GM19238 (cell line): ENCODE results near the gene SAP30BP.

Experiments
- DNase-seq: peaks from one replicate; pipeline ENCODE4 v3.0.0; 2011; ENCODE audit warnings: low spot score; ENCODE audit not compliant: insufficient read length

The SAP30BP gene

DNA sequence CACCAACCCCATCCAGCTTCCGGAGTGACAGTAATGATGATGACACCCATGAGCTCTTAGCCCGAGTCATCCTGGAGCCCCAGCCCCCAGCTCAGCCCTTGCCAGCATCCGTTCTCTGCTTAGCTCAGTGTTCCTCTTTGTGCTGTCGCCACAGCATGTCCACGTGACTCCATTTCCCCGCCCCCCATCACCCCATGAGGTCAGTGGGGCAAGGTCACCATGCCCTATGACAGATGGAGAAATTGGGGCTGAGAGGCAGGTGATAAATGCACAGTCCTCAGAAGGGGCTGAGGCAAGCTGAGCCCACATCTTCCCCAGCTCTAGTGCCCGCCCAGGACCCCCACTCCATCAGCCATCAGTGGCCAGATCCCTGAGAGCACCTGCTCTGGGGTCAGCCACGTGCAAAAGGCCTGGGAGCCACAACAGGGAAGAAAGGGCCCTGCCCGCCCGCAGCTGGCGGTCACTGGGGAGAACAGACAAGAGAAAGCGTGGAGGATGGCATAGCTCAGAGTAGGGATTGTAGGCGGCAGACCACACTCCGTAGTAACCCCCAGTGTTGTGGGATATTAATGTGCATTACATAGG is 71.2 kb downstream of the SAP30BP start:
- DNase-seq, result no peak

DNA sequence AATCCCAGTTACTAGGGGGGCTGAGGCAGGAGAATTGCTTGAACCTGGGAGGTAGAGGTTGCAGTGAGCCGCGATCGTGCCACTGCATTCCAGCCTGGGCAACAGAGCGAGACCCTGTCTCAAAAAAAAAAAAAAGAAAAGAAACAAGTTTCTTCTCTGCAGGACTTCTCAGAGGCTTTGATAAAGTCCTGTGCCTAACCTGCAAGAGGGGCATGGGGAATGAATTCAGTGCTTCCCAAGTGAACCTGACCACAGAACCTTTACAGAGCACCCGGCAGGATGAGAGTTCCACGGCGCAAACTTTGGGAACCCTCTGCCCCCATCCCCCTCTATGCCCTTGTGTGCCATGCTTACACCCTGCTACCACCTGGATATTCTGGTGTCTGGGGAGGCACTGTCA is 72.0 kb downstream of the SAP30BP start:
- no peak for DNase-seq

DNA sequence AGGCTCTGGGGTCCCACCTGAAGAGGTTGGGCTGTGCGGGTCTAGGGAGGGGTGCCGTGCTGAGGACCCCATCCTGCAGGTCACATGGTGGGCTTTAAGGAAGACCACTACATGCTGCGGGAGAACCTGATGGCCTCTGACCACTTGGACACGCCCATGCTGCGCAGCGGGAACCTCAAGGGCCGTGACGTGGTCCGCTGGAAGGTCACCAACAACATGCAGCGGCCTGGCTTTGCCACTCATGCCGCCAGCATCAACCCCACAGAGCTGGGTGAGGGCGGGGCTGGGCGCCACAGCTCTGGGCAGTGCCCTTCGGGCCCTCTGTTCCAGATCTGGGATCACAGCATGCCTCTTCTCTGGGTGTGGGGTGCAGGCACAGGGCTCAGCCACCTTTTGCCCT is 72.7 kb downstream of the SAP30BP start:
- DNase-seq, result no peak

DNA sequence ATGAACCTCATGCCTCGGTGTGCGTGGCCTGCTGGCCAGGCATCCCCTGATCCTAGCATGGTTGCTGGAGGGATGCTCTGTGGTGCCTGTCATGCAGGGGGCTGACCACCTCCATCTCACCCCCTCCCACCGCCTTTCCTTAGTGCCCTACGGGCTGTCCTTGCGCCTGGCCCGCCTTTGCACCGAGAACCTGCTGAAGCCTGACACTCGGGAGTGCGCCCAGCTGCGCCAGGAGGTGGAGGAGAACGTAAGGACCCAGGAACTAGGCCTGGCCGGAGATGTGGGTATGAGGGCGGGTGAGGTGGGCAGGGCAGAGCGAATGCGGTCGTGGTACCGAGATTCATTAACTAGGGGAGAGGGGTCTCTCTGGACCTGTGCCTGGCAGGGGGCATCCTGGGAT is 73.1 kb downstream of the SAP30BP start:
- no peak for DNase-seq

DNA sequence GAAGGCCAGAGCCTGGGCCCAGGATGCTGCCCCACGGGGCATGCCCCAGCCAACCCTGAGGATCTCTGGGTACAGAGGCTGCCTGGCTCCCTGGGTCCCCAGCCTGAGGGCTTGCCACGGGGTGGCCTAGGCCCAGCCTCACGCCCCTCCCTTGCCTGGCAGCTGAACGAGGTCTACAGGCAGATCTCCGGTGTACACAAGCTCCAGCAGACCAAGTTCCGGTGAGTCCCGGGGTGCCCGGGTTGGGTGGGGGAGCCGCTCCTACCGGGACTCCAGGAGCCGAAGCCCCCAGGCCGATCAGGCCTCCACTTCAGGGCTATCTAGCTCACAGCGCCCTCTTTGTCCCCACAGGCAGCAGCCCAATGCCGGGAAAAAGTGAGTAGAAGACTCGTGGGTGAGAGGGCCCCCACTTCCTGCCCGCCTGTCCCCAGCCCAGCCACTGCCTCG is 73.5 kb downstream of the SAP30BP start:
- DNase-seq, result no peak

DNA sequence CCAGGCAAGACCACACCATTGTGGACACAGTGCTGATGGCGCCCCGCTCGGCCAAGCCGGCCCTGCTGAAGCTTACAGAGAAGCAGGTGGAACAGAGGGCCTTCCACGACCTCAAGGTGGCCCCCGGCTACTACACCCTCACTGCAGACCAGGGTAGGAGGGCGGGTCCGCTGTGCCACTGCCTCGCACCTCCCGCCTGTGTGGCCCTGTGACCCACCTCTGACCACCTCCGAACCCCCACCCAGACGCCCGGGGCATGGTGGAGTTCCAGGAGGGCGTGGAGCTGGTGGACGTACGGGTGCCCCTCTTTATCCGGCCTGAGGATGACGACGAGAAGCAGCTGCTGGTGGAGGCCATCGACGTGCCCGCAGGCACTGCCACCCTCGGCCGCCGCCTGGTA is 75.2 kb downstream of the SAP30BP start:
- no peak for DNase-seq

DNA sequence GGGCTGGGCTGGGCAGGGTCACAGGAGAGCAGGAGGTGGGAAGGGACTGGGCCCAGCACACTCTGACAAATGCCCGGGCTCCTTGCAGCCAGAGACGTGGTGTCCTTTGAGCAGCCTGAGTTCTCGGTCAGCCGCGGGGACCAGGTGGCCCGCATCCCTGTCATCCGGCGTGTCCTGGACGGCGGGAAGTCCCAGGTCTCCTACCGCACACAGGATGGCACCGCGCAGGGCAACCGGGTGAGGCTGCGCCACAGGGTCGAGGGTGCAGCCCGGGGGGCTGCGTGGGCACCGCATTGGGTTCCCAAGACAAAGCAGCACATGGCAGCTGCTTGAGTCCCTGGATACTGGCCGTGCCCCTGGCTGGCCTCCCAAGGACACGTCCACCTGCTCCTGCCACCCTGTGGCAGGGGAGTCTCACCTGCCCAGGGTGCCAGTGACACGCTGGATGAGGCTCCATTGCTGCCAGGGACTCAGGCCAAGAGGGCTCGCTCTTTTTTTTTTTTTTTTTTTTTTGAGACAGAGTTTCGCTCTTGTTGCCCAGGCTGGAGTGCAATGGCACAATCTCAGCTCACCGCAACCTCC is 76.6 kb downstream of the SAP30BP start:
- no peak for DNase-seq

DNA sequence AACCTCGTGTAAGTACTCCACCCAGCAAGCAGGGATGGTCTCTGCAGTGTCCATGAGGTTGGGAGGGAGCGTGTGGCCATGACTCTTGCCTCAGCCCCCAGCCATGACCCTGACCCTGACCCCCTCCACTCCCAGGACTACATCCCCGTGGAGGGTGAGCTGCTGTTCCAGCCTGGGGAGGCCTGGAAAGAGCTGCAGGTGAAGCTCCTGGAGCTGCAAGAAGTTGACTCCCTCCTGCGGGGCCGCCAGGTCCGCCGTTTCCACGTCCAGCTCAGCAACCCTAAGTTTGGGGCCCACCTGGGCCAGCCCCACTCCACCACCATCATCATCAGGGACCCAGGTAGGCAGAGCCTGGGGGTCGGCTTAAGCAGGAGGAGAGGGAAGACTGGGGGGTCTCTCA is 81.6 kb downstream of the SAP30BP start:
- no peak for DNase-seq

DNA sequence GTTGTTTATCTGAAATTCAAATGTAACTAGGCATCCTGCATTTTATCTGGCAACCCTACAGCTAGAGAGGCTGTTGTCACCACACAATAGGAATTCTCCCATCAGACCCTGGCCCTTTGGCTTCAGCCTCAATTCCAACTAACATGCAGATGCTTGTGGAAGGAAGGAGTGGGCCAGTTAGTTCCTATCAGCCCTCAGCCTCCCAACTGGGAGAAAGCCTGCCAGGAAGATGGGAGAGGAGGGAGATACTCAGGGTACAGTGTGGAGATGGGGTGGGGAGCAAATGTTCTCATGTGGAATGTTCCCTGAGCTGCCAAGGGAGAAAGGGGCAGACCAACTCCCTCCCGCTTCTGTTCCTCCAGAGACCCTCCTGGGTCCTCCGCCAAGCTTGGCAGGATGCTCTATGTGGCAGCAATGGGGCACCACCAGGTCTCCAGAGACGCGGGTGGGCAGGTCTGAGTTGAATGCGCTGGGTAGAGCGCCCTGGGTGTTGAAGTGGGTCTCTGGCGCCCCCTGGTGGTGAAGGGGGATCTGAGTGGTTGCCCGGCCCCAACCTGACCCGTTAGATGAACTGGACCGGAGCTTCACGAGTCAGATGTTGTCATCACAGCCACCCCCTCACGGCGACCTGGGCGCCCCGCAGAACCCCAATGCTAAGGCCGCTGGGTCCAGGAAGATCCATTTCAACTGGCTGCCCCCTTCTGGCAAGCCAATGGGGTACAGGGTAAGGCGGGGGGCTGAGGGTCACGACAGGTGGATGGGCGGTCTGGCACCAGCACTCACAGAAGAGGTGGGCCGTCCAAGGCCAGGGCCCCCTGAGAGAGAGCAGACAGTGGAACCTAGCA is 82.6 kb downstream of the SAP30BP start:
- DNase-seq, result peak; percentile 88

DNA sequence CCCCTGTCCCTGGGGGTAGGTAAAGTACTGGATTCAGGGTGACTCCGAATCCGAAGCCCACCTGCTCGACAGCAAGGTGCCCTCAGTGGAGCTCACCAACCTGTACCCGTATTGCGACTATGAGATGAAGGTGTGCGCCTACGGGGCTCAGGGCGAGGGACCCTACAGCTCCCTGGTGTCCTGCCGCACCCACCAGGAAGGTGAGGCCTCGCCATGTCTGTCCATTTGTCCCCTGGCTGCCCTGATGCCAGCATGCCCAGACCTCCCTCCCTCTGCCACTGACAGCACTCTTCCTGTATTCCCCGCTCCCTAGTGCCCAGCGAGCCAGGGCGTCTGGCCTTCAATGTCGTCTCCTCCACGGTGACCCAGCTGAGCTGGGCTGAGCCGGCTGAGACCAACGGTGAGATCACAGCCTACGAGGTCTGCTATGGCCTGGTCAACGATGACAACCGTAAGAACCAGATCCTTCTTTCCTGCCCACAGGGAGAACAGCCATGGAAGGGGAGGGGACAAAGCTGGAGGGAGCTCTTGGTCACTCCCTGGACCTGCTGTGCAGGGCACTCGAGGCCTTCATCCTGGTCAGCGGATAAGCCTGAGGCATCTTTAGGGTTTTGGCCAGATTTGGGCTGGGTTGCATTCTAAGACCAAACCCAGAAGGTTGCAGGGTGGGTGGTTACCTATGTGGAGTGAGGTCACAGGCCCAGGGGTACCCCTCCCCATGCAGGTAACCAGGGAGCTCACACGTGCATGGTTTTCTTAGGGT is 83.7 kb downstream of the SAP30BP start:
- no peak for DNase-seq

DNA sequence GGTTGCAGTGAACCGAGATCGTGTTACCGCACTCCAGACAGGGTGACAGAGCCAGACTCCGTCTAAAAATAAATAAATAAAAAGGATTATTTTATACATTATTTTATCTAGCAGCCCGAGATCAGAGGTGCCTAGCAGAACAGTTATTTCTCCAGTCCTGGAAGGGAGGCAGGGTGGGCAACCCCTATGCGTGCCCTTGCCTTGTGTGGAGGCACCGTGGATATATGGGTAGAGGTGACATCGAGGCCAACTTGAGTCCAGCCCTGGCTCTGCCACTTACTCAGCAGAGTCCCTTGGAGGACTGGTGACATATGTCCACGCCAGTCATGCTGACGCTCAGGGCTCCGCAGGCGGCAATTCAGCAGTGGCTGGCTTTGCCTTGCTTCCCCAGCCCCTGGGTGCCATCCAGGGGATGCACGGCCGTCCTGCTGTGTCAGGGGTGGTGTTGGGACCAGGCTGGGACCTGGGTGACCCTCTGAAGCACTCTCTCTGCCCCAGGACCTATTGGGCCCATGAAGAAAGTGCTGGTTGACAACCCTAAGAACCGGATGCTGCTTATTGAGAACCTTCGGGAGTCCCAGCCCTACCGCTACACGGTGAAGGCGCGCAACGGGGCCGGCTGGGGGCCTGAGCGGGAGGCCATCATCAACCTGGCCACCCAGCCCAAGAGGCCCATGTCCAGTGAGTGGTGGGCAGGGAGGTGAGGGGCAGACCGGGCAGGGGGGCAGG is 84.7 kb downstream of the SAP30BP start:
- DNase-seq, result no peak

DNA sequence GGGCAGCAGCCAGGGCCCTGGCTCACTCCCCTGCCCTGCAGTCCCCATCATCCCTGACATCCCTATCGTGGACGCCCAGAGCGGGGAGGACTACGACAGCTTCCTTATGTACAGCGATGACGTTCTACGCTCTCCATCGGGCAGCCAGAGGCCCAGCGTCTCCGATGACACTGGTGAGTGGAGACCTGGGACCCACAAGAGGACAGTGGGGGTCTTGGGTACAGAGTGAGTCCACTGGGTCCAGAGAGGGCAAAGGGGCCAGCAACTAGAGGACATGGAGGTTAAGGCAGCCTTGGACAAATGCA is 85.2 kb downstream of the SAP30BP start:
- no peak for DNase-seq

DNA sequence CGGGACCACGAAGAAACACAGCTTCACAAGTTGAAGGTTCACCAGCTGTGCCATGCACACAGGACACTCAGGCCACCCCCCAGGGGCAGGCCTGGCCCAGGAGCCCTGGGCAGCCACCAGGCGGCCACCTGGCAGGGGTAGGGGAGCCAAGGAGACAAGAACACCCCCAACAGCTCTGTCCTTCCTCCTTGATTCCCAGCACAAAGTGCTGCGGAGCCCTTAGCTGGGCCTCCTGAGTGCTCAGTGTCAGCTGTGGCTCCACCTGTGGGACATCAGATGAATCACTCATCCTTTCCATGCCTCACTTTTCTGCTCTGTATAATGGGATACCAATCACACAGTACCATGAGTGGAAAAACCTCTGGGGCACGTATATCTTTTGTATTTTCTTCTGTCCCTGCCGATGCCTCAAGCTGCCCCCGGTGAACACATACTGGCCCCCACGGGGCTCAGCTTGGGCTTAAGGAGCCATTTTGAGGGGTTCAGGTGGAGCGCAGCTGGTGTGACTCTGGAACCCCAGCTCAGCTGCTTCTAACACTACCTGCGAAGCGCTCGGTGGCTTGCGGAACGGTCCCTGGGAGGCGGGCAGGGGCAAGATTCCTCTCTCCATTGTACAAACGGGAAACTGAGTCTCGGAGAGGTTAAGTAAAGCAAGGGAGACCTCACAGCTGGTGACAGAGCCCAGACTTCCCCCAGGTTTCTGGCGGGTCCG is 85.8 kb downstream of the SAP30BP start:
- no peak for DNase-seq

DNA sequence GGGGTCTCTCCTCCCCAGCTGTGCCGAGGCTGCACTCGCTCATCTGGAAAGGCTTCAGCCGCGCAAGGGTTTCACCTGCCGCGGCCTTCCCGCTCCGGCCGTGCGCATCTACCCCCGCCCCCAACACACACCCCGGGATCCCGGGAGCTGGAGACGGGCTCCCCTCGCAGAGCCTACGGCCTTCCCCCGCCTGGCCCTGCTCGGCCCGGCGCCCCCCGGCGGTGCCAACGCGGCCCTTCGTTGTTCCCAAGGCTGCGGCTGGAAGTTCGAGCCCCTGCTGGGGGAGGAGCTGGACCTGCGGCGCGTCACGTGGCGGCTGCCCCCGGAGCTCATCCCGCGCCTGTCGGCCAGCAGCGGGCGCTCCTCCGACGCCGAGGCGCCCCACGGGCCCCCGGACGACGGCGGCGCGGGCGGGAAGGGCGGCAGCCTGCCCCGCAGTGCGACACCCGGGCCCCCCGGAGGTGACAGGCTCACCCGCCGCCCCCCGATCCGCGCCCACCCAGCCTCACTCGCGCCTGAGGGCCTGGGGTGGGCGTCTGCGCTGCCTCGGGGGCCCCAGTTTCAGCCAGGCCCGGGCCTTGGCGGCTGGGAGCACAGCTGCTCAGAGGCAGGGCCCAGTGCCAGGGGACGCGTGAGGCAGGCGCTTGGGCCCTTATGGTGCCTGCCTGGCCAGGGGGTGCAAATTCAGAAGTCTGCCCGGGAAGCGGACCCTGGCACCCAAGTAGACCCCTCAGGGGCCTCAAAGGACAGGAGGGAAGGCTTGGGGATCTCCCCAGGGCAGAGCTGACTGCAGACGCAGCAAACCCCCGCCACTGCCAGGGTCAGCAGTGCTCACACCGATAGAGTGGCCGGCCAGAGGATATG is 86.6 kb downstream of the SAP30BP start:
- DNase-seq, result peak; percentile 89

DNA sequence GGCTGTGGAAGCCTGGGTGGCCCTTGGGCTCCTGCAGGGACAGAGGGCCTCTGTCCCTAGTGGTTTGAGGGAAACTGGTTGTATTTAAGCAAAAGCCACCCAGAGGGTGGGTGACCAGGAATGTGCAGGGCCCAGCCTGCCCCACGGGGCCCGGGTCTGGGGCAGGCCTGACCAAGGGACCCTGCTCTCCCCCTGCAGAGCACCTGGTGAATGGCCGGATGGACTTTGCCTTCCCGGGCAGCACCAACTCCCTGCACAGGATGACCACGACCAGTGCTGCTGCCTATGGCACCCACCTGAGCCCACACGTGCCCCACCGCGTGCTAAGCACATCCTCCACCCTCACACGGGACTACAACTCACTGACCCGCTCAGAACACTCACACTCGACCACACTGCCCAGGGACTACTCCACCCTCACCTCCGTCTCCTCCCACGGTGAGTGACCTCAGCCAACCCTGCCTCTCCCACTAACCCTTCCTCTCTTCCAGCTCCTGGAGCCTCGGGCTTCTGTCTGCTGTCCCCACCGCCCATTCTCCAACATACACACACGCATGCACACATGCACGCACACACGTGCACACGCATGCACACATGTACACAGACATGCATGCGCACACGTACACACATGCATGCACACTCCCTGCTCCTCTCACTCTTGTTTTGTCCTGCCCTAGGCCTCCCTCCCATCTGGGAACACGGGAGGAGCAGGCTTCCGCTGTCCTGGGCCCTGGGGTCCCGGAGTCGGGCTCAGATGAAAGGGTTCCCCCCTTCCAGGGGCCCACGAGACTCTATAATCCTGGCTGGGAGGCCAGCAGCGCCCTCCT is 87.5 kb downstream of the SAP30BP start:
- no peak for DNase-seq

DNA sequence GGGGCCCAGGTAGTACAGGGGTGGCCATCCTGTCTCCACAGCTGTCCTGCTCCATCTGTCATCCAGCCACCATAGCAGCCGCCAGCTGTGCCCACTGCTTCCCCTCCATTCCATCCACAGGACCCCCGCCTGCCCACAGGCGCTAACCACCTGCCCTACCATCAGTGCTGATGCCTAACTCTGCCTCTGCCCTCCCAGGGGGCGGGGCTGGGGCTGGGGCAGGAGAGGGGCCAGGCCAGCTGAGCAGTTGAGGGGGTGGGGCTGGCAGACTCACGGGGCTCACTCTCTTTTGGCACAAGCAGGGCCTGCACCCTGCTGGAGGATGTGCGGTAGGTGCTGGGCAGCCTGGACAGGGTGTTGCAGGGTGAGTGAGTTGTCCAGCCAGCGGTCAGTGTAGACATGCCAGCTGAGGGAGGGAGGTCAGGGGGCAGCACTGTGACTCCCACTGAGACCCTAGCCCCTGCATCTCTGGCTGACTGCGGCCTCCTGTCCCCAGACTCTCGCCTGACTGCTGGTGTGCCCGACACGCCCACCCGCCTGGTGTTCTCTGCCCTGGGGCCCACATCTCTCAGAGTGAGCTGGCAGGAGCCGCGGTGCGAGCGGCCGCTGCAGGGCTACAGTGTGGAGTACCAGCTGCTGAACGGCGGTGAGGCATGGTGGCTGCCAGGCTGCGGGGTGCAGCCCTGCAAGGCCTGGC is 88.2 kb downstream of the SAP30BP start:
- DNase-seq, result no peak

DNA sequence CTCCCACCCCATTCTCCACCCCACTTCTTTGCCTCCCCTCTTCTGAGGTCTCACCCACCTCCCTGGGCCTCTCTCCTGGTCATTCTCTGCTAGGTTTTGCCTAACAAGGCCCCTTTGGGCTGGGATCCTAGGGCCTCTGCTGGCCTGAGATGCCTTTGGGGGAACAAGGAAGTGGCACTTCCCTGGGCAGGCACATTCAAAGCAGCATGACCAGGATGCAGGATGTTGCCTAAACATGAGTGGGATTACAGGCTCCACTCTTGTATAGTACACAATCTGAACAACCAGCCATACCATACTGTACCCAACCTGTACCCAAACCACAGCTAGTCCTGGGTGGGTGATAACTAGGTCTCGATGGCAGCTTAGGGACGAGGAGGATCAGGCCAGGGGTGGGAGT is 88.9 kb downstream of the SAP30BP start:
- no peak for DNase-seq

DNA sequence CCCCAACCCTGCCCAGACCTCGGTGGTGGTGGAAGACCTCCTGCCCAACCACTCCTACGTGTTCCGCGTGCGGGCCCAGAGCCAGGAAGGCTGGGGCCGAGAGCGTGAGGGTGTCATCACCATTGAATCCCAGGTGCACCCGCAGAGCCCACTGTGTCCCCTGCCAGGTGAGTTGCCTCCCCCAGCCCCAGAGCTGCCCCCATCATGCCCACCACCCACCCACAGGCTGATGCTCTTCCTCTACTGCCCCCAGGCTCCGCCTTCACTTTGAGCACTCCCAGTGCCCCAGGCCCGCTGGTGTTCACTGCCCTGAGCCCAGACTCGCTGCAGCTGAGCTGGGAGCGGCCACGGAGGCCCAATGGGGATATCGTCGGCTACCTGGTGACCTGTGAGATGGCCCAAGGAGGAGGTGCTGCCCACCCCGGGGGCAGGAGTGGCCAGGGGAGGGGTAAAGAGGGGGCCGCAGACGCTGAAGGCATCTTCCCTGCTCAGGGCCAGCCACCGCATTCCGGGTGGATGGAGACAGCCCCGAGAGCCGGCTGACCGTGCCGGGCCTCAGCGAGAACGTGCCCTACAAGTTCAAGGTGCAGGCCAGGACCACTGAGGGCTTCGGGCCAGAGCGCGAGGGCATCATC is 89.4 kb downstream of the SAP30BP start:
- DNase-seq, result no peak
